BJ (cell line): Measurements from ENCODE around the gene PHOSPHO2. TPM values are rescaled to one million over a fixed set of nuclear protein-coding genes. Genes with fewer than 3 reads are reported as not detected.

Source experiments
- CTCF ChIA-PET: fragments of 350-600 bp; formaldehyde crosslinking; extraction: SDS; loops from one replicate; lab custom pipeline; 2021; ENCODE audit warnings: antibody characterized with exemption, inconsistent platforms; lab: Yijun Ruan, JAX
- POLR2A ChIA-PET: fragments of 300-600 bp; sonication (Branson Sonifier 250); formaldehyde crosslinking; extraction: SDS; loops from one replicate; lab custom pipeline; 2021; ENCODE audit warnings: antibody characterized with exemption; lab: Charles Lee
- DNase-seq: peaks from one replicate; pipeline ENCODE4 v3.0.0-alpha.2; 2011; ENCODE audit warnings: low read depth
- H3K27me3 ChIP-seq: 2 replicates; pipeline ENCODE4 v1.6.0; 2011; ENCODE audit warnings: low read length; ENCODE audit not compliant: control insufficient read depth, insufficient read depth
- H3K36me3 ChIP-seq: 2 replicates; pipeline ENCODE4 v1.5.1; 2011; ENCODE audit warnings: low read length; ENCODE audit not compliant: control insufficient read depth, insufficient read depth
- H3K4me3 ChIP-seq: 2 replicates; pipeline ENCODE4 v1.5.1; 2011; ENCODE audit warnings: low read depth, mild to moderate bottlenecking, control low read depth, low read length
- CTCF ChIP-seq: IDR thresholded peaks from 2 replicates; pipeline ENCODE4 v1.5.1; 2011; ENCODE audit warnings: low read depth, mild to moderate bottlenecking, control low read depth, inconsistent platforms, low read length, moderate library complexity; ENCODE audit not compliant: insufficient read depth
- polyA plus RNA-seq: library from polyadenylated mRNA; depleted of rRNA; stranded (reverse); fragments of >200 nt; gene quantifications from 2 replicates; pipeline ENCODE4 v1.2.3, GENCODE V29; 2011

Gene PHOSPHO2
- polyA plus RNA-seq, 1 experiment = 0.40 TPM

GRCh38 chr2:169709331-169709730 lies 15.1 kb downstream of the PHOSPHO2 start:
- POLR2A ChIA-PET = interaction anchor here (0.6 kb wide), 1 partner anchor 59 kb away, joined by 34 read pairs; no protein-coding TSS in a partner anchor

GRCh38 chr2:169709981-169710380 lies 15.7 kb downstream of the PHOSPHO2 start:
- POLR2A ChIA-PET = interaction anchor here (0.6 kb wide), 1 partner anchor 58 kb away, joined by 34 read pairs; no protein-coding TSS in a partner anchor
- DNase-seq = no peak
- H3K4me3 ChIP-seq = no peak overlapping the region
- CTCF ChIA-PET = no interaction called here
- H3K27me3 ChIP-seq = no peaks in the 10 kb centered on the region
- no peaks in the 10 kb centered on the region for H3K36me3 ChIP-seq
- TF ChIP-seq CTCF = no peak

More at GRCh38 chr2:169709331-169709730, 15.1 kb downstream of the PHOSPHO2 start:
- Histone ChIP-seq H3K27me3 (no peaks in the 10 kb centered on the region), H3K36me3 (no peaks in the 10 kb centered on the region), H3K4me3 (no peak overlapping the region)
- no peak for DNase-seq
- no peak for TF ChIP-seq CTCF
- CTCF ChIA-PET = no interaction called here

- POLR2A ChIA-PET = no interaction called here
- TF ChIP-seq CTCF = no peak
- no peak for DNase-seq
Measured at GRCh38 chr2:169711751-169712509, 17.7 kb downstream of the PHOSPHO2 start.

GRCh38 chr2:169712791-169713227 lies 18.5 kb downstream of the PHOSPHO2 start:
- no peaks in the 10 kb centered on the region for H3K36me3 ChIP-seq
- no peak for TF ChIP-seq CTCF
- CTCF ChIA-PET = no interaction called here
- H3K27me3 ChIP-seq = no peaks in the 10 kb centered on the region
- DNase-seq = no peak
- no peak overlapping the region for H3K4me3 ChIP-seq
- POLR2A ChIA-PET = no interaction called here

More at GRCh38 chr2:169711751-169712509, 17.7 kb downstream of the PHOSPHO2 start:
- CTCF ChIA-PET = no interaction called here
- no peaks in the 10 kb centered on the region for H3K27me3 ChIP-seq
- no peak overlapping the region for H3K4me3 ChIP-seq
- no peaks in the 10 kb centered on the region for H3K36me3 ChIP-seq

GRCh38 chr2:169713331-169713730 lies 19.1 kb downstream of the PHOSPHO2 start:
- H3K36me3 ChIP-seq = no peaks in the 10 kb centered on the region
- CTCF ChIA-PET = no interaction called here
- no peak for DNase-seq
- H3K4me3 ChIP-seq = no peak overlapping the region
- H3K27me3 ChIP-seq = no peaks in the 10 kb centered on the region
- POLR2A ChIA-PET = no interaction called here
- TF ChIP-seq CTCF = no peak
